ENCODE results near the gene ANKS1B. TPM values are rescaled to one million over a fixed set of nuclear protein-coding genes. Genes with fewer than 3 reads are reported as not detected.

ANKS1B gene
- total and polyA plus RNA-seq, 10 of the 15 experiments (the other 5 are each of a cell fraction or from before 2014, with no cell fraction given), result 0.16 to 1.3 (median 0.82) TPM; not detected in 7

DNA sequence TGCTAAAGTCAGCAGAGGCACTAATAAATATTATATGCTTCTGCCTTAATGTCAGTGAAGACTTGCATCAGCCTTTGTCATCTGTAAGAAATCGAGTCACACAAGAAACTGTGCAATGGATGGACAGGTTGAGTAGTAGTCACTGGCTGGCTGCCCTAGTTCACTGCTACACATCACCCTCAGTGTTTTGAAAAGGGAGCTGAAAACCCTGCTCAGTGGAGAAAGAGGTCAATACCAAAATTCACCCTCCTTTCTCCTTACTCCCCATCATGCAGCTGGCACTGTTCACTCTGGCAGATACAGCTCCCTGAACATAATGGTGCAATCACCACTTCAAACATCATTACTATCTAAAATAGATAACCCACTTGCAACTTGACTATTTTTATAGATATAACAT, 6.6 kb downstream of the ANKS1B start (continued):
- TF ChIP-seq SKIL (IDR thresholded peaks at IDR 0.05; ENCODE audit: low read depth, poor library complexity, severe bottlenecking), result no peak
- TF ChIP-seq, protein P1, sequence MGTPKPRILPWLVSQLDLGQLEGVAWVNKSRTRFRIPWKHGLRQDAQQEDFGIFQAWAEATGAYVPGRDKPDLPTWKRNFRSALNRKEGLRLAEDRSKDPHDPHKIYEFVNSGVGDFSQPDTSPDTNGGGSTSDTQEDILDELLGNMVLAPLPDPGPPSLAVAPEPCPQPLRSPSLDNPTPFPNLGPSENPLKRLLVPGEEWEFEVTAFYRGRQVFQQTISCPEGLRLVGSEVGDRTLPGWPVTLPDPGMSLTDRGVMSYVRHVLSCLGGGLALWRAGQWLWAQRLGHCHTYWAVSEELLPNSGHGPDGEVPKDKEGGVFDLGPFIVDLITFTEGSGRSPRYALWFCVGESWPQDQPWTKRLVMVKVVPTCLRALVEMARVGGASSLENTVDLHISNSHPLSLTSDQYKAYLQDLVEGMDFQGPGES (IDR thresholded peaks at IDR 0.05), result no peak
- no peak for TF ChIP-seq MEF2B (IDR thresholded peaks at IDR 0.05; ENCODE audit: partially characterized antibody, poor library complexity, severe bottlenecking)
- TF ChIP-seq EGR1 (IDR thresholded peaks at IDR 0.05; ENCODE audit: borderline replicate concordance in 1 of 2, low read depth in 2 of 2, low read length in 2 of 2), result no peak
- TF ChIP-seq REST (IDR thresholded peaks at IDR 0.05; ENCODE audit: low read depth, low read length), result no peak
- no peak for TF ChIP-seq SMAD1 (IDR thresholded peaks at IDR 0.05; ENCODE audit: low read depth, partially characterized antibody)
